ENCODE results near the gene RANBP3L.
A peak's percentile ranks its signal among the peaks of the same experiment; 100 is the strongest.

RANBP3L gene

DNA sequence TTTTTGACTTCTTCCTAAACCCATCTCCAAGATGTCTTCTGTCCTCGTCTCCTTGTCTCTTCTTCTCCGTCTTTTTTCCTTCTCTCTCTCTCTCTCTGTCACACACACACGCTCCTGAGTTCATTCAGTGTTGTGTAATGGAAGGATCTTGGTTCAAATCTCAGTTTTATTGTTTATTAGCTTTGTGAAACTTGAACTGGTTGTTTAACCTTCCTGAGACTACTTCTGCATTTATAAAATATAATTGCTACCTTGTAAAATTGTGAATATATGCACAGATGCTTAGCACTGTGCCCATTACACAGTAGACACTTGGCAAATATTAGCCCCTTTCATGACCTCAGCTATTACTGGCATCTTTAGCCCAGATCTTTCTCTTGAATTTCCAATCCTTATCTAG lies 57.6 kb downstream of the RANBP3L start:
- FAIRE-seq, result no peak

DNA sequence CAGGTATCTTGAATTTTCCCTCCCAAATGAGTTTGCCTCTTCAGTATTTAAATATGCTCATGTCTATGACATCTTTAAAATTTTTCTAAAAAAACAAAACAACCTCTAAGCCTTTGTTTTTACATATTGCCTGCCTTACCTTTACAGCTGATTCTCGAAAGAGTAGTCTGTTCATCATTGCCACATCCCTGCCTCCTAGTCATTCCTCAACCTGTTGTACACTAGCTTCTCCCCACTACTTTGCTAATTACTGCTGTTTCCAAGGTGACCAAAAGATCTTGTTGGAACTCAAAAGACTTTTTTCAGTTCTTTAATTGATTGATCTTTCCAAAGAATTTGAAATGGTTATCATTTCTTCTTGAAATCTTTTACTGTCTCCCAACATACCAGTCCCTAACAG lies 58.0 kb downstream of the RANBP3L start:
- FAIRE-seq, result no peak
- no peak for DNase-seq (ENCODE audit: insufficient read length, low spot score)

More for the DNA sequence above, 57.6 kb downstream of the RANBP3L start:
- no peak for DNase-seq (ENCODE audit: insufficient read length, low spot score)

DNA sequence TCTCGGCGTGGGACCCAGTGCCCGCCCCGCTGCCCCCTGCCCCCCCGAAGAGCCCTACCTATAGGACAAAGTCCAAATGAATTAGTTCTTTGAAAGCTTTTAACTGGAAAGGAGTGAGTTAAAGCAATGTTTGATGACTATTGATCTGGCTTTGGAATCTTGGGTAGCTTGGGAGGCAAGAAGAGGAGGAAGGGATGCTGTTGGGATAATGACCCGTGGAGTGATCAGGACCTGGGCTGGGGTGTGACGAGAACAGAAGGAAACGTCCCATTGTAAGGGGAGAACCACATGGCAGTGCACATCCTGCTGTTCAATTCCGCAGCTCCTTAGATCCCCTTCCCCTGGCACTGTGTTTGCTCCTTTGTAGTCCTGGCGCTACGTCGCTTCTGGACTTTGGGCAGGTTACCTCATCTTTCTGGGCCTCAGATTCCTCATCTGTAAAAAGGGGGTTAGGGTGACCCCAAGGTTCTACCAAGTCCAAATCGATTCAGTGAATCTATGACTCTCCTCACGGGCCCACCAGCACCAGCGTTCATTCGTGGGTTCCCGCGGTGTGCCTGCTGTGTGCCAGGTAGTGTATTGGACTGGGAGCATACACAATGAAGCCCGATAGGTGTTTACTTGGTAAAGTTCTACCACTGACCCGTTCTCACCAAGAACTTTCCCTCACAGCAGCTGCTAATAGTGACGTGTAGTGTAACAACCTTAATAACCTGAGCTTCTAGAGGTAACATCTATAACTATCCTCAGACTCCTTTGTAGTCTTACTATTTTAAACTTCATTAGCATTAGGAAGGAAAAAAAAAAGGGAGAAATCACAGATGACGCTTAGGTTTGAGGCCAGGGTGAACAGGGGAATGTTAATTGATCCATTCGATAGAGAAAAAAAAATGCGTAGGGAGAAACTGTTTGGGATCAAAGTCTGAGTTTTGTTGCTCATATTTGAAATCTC lies 58.9 kb downstream of the RANBP3L start:
- DNase-seq (ENCODE audit: insufficient read length, low spot score) (peak; percentile 11), FAIRE-seq (no peak)

DNA sequence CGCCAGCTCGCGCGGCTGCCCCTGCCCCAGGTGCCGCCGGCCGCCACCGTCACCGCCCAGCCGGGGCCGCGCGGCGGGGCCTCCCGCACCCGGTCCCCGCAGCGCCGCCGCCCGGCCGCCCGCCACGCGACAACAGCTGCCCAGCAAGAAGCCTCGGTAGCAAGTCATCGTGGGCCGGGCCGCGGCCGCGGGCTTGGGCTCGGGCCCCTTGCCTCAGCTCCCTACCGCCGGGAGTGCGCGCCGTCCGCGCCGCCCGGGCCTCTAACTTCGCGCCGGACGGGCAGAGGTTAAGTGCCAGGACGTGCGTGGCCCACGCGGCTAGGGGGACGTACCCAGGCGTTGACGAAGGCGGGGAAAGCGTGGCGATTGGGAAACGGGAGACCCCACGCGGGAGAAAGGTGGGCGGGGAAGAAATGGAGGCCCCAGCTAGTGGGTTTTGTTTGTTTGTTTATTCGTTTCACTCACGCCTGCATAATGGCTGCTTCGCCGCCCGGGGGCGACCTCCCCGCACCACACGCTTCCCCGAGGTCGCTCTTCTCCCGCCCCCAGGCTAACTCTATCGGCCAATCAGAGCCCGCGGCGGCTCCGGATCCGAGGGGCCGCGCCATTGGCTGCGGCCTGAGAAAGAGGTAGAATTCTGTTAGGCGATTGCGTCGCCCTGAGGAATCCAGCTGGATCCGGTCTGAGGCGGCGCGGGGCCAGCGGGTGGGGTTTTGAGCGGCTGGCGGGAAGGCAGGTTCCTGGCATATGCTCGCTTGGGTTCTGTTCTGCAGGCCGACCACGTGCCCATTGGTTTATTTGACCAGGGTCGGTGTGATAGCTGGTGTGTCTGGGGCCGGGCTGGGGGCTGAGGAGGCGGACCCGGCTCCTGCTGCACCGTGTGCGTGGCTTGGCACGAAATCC lies 59.8 kb downstream of the RANBP3L start, which contains the start of gene NADK2:
Gene NADK2, minus strand, starts transcription at position 295 of the 903 bp plus-strand sequence. Its CDS starts 127 bp downstream, at position 168.
- DNase-seq (ENCODE audit: insufficient read length, low spot score), result peak; percentile 97
- peak; percentile 97 for FAIRE-seq

DNA sequence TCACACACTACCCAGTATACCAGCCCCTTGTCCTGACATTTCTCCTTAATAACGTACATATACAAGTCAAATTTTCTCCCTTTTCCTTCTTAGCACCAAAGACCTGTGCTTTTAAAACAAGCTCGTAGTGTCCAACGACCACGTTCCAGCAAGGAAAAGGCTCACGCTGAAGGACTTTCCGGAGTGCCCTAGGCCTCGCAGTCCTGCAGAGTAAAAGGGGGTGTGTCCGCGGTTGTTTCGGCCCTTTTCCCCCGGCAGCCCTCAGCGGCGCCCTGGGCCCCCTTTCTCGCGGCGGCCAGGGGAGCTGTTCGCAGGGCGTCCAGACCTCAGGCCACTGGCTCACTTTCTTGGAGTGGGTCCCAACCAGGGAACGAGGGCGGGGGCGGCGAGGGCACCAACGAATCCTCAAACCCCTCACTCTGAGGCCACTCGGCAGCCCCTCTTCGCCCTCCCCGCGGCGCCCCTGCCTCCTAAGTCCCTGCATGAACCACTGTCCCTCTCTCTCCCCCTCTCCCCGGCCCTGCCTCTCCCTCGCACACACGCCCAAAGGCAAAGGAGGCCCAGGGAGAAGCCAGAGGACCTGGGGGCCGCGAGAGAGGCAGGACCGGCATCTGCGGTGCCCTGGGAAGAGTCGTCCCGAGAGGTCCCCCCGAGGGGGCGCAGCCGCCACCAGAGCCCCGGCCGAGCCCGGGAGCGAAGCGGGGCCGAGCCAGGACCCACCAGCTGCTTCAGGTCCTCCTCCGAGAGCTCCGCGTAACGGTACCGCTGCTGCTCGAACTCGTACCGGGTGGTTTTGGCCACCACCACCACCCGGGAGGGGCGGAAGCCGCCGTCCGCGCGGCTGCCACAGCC lies 60.7 kb downstream of the RANBP3L start:
- FAIRE-seq (peak; percentile 20), DNase-seq (ENCODE audit: insufficient read length, low spot score) (peak; percentile 74)

DNA sequence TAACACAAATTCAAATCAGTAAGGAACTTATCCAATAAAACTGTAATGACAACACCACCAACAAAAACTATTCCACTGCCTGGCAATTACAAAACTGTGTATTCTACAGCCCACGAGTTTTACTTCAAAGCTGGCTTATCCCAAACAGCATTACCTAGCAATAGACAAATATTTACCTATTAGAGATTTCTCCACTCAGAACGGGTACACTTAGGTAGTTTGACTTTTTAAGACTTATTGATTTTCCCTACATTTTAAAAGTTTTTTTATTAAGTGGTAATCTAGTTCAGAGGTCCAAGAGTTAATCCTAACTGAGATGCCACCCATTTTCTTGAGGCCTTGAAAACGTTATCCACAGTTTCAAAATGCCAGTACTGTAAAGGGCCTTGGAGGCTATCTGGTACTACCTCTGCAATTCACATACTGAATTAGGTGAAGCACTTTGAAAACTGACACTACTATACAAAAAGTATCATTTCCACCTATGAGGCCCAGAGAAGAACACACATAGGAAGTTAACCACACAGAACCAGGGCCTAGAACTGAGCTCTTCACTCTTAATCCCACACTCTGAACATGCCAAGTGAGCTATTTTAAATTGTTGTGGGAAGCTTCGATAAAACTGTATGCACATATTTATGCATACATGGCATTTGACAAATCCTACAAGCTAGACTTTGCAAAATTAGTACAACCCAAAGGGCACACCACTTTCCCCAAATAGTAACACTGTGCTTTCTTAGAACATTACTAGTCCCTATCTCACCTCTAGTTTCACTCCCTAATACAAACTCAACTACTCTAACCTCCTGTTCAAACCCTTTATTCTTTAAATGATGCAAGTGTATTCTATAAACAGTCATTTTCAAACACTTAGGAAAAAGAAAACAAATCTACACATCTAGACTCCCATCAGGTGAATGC lies 62.1 kb downstream of the RANBP3L start:
- FAIRE-seq (no peak), DNase-seq (ENCODE audit: insufficient read length, low spot score) (no peak)

DNA sequence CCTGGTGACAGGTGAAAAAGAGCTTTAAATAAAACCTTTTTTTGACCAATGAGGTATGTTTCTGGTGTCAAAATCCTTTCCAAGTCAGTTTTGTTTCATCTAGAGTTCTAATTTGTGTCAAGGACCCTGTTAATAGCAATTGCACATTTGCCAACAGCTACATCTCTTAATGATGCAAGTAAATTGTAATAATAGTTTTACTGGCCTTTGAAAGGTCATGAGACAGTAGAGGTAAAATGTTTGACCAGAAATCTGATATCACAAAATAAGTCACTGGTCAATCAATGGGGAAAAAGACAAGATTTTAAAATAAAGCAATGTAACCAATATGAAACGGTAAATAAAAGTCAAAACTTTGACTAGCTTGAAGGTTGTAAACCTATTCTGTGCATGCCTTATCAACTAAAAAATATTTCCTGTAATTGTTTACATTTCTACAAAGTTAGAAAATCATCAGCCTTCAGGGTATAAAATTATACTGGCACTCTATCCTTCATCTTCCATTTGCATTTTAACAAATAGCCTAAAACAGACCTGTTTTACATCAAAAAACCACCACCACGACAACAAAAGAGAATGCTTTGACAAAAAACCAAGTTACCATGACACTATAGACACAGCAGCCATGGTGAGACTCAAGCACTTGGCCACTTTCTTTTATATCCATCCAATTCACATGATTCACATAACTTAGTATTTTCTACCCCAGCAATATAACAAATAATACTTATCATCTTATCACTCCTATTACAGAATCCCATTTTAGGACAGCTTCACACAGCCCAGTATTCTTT lies 63.0 kb downstream of the RANBP3L start:
- no peak for DNase-seq (ENCODE audit: insufficient read length, low spot score)
- no peak for FAIRE-seq

DNA sequence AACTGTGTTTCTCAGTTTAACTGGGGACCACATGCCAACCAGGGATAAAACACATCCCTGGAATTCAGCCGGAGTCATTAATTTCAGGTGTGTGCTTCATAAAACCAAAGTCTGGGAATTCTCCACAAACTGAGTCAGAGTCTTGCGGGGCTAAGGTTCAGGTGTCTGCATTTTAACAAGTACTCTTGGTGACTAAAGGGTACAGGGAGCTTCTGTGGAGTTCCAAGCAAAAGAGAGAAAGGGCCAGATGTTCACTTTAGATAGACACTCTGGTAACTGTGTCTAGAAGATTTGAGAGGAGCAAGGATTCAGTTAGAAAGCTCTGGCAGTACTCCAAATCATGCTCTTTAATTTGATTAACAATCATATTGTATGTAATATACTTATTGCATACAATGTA lies 64.0 kb downstream of the RANBP3L start:
- DNase-seq (ENCODE audit: insufficient read length, low spot score) (no peak), FAIRE-seq (no peak)

DNA sequence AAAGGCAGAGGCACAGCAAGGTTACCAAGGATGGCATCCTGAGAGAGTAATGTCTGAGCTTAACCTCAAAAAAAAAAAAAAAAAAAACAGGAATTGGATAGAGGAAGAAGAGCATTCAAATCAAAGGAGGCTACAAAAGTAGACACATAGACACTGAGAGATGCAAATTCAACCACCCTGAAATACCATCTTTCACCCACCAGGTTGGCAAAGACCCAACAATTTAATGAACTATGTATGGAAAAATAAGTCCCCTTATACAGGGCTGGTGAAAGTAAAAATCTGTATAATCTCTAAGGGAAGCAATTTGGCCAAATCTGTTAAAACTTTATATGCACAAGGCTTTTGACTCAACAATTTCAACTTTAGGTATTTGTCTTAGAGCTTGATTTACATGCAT lies 64.9 kb downstream of the RANBP3L start:
- DNase-seq (ENCODE audit: insufficient read length, low spot score), result no peak
- FAIRE-seq, result no peak

DNA sequence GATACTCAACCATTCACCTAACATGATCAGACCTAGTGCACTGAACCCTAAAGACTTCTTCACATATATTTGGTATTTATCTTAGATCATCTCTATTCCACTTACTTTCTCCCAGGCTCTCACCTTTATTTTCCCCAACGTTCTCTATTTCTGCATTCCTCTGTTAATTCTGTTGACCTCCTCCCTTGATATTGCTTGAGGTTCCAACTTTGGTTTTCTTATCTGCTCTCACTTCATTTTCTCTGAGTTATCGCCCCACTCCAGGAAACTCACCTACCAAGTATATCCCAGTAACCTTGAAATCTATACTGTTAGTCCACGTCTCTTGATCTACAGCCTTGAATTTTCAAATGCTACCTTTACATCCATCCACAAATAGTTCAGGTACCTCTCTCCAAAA lies 69.2 kb downstream of the RANBP3L start:
- DNase-seq (ENCODE audit: insufficient read length, low spot score) (no peak), FAIRE-seq (no peak)

DNA sequence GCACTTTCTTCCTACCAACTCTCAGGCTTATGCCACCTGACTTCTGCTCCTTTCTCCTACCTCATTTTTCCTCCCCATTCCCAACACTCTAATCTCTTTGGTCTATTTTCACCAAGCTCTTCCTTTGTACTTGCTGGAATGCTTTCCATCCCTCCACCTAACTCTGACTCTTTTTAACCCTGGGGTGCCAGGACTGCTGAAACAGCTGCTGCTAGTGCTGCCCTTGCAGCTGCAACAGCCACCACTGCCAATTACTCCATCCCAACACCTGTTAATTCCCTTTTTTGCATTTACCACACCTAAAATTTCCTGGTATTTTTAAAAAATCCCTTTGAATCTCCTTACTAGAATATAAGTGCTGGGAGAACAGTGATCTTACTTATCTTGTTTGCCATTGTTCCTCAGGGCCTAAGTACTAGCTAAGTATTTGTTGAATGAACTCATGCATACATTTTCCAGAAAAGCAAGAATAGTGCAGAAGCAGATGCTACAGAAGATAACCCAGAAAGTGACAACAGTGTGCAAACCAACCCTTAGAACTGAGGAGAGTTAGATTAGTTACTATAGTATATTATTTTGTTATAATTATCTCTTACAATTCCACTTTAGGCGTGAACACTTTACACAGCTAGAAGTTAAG lies 71.4 kb downstream of the RANBP3L start:
- DNase-seq (ENCODE audit: insufficient read length, low spot score), result no peak
- FAIRE-seq, result no peak

DNA sequence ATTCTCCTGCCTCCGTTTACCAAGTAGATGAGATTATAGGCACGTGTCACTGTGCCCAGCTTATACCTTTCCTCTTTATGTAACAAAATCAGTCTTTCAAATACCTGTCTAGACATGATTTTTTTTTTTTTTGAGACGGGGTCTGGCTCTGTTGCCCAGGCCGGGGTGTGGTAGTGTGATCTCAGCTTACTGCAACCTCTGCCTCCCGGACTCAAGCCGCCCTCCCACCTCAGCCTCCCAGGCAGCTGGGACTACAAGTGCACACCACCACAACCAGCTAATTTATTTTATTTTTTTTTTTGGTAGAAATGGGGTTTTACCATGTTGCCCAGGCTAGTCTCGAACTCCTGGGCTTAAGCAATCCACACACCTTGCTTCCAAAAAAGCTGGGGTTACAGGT lies 73.2 kb downstream of the RANBP3L start:
- DNase-seq (ENCODE audit: insufficient read length, low spot score) (no peak), FAIRE-seq (peak; percentile 87)

DNA sequence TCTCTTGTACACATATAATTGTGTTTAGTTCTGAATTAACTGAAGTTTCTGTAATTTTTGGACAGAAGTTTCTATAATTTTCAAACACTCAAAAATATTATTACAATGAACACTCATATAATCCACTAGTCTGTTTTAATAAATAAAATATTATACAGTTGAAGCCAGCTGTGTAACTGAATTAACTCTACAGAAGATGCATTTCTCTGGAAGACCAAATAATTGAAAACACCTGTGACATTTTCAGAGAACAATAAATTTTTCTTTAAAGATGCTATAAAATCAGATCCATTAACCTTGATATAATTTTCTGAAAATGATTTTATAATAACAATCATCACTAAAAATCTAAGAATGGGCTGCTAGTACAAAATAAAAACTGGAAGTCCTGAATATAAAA lies 74.7 kb downstream of the RANBP3L start:
- DNase-seq (ENCODE audit: insufficient read length, low spot score) (no peak), FAIRE-seq (no peak)

DNA sequence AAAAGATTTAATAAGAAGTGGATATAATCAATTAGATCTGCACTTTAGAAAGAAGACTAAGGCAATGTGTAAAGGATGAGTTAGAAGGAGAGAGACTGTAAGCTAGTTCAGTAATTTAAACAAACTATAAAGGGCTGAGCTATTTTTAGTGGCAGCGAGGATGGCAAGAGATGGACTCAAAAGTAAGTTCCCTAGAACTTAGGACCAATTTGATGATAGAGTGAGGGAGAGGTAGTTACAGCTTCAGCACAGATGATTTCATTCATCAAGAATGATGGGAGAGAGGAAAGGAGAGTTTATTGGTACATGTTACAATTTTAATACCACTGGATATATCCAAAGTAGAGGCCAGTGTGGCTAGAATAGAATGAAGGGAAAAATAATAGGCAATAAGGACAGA lies 79.1 kb downstream of the RANBP3L start:
- FAIRE-seq (no peak), DNase-seq (ENCODE audit: insufficient read length, low spot score) (no peak)

DNA sequence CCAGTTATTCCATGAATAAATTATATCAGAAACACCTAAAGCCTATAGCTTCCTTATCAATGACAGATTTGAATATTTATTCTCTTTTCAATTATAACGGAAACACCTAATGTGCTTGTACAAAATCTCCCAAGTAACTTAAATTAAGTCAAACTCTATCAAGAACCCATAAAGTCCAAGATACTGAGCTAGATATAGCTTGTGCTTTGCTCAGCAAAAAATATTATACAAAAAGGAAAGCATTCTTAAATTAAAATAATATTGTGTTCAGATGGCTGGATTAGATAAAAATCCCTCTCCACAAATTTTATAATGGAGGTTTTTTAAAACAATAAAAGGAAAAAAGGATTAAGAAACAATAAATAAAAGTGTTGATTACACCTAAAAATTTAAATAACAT lies 83.7 kb downstream of the RANBP3L start:
- no peak for DNase-seq (ENCODE audit: insufficient read length, low spot score)
- no peak for FAIRE-seq

DNA sequence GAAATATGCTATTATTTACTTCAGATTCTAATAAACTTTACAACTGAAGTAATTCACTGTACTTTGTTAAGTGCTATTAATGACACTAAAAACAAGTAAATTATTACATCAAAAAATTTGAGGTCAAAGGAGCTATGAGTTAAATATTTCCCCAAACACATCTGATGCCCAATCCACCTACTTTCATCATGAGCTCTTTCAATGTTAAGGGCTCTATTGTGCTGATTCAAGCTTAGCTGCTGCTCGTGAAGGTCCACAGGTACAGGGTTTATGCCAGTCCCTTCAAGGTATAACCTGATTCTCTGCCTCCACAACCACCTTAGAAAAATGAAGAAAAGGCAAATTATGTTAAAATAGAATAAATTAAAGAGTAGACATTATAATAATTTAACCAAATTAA lies 84.1 kb downstream of the RANBP3L start:
- FAIRE-seq, result no peak
- no peak for DNase-seq (ENCODE audit: insufficient read length, low spot score)

DNA sequence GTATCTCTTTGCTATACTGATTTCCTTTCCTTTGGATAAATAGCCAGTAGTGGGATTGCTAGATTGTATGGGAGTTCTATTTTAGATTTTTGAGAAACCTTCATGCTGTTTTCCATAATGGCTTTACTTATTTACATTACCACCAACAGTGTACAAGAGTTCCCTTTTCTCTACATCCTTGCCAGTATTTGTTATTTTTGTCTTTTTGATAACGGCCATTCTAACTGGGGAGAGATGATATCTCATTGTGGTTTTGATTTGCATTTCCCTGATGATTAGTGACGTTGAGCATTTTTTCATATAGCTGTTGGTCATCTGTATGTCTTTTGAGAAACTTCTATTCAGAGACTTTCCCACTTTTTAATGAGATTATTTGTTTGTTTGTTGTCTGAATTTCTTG lies 85.8 kb downstream of the RANBP3L start:
- FAIRE-seq (peak; percentile 40), DNase-seq (ENCODE audit: insufficient read length, low spot score) (no peak)

DNA sequence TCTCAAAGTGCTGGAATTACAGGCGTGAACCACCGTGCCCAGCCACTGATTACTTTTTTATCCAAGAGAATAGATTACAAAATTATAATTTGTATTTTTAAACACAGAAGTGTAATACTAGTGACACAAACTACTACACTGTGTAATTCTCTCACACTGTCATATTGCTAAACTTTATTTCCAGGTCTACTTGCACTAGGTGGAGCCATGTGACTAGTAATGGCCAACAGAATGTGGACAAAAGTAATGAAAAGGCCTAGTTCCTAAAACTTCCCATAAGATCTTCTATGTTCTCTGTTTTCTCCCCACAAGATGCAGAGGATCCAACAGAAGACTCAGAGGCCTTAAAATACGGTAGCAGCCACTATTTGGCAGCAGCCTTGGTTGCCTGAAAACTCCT lies 87.3 kb downstream of the RANBP3L start:
- no peak for DNase-seq (ENCODE audit: insufficient read length, low spot score)
- FAIRE-seq, result peak; percentile 4
